ENCODE results near the gene TMEM170A.

- TF ChIP-seq POLR2A (IDR thresholded peaks at IDR 0.05; ENCODE audit: low read depth, low read length) = no peak
- no peak for TF ChIP-seq PAX5 (IDR thresholded peaks at IDR 0.05; ENCODE audit: insufficient read depth, low read length, severe bottlenecking)
- no peak for TF ChIP-seq TAF1 (IDR thresholded peaks at IDR 0.05; ENCODE audit: low read depth, low read length)
- no peak for TF ChIP-seq POLR2AphosphoS5 (IDR thresholded peaks at IDR 0.05; ENCODE audit: low read depth, low read length)
- TF ChIP-seq SPI1 (IDR thresholded peaks at IDR 0.05; ENCODE audit: low read depth, low read length) = no peak
Measured at GRCh38 chr16:75457485-75458021, 6.9 kb downstream of the TMEM170A start.

All from GM12891 (cell line).